ENCODE measurements around the gene IL36B.

IL36B gene

GRCh38 chr2:113041871-113042270, 10.8 kb downstream of the IL36B start:
- in situ Hi-C loops (cut with HindIII; ENCODE audit: low sequenced_read_pairs) = no loop called here
- H3K4me3 ChIP-seq (ENCODE audit: low read depth, low read length) = no peak overlapping the region
- DNase-seq (ENCODE audit: low read depth) = no peak
- TF ChIP-seq, protein P1, sequence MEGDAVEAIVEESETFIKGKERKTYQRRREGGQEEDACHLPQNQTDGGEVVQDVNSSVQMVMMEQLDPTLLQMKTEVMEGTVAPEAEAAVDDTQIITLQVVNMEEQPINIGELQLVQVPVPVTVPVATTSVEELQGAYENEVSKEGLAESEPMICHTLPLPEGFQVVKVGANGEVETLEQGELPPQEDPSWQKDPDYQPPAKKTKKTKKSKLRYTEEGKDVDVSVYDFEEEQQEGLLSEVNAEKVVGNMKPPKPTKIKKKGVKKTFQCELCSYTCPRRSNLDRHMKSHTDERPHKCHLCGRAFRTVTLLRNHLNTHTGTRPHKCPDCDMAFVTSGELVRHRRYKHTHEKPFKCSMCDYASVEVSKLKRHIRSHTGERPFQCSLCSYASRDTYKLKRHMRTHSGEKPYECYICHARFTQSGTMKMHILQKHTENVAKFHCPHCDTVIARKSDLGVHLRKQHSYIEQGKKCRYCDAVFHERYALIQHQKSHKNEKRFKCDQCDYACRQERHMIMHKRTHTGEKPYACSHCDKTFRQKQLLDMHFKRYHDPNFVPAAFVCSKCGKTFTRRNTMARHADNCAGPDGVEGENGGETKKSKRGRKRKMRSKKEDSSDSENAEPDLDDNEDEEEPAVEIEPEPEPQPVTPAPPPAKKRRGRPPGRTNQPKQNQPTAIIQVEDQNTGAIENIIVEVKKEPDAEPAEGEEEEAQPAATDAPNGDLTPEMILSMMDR (IDR thresholded peaks at IDR 0.05; ENCODE audit: low read depth, low read length, missing control alignments) = no peak

DNA sequence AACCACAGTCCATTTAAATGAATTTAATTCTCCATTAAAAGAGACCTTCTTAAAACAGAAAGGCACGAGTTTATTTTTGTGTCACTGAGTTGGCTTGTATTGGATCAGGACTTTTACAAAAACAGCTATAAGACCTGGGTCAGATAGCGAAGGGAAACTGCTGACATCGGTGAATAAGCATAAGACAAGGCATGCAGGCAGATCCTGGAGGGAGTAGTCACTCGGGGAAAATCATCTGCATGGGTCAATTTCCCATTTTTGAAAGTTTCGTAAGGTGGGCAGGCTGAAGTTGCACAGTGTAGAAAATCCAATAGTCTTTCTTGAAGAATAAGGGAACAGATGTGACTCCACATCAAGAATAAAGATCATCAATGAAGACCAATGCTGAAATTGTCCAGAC, 12.9 kb downstream of the IL36B start:
- no peak overlapping the region for H3K4me3 ChIP-seq (ENCODE audit: low read depth, low read length)
- TF ChIP-seq, protein P1 (IDR thresholded peaks at IDR 0.05; ENCODE audit: low read depth, low read length, missing control alignments) = no peak
- DNase-seq (ENCODE audit: low read depth) = no peak
- in situ Hi-C loops (cut with HindIII; ENCODE audit: low sequenced_read_pairs) = no loop called here

- TF ChIP-seq, protein P1 (IDR thresholded peaks at IDR 0.05; ENCODE audit: low read depth, low read length, missing control alignments) = no peak
- DNase-seq (ENCODE audit: low read depth) = no peak
- H3K4me3 ChIP-seq (ENCODE audit: low read depth, low read length) = no peak overlapping the region
- in situ Hi-C loops (cut with HindIII; ENCODE audit: low sequenced_read_pairs) = no loop called here
Measured at GRCh38 chr2:113039158-113039557, 13.5 kb downstream of the IL36B start.

- in situ Hi-C loops (cut with HindIII; ENCODE audit: low sequenced_read_pairs) = no loop called here
- TF ChIP-seq, protein P1 (IDR thresholded peaks at IDR 0.05; ENCODE audit: low read depth, low read length, missing control alignments) = no peak
- DNase-seq (ENCODE audit: low read depth) = no peak
- no peak overlapping the region for H3K4me3 ChIP-seq (ENCODE audit: low read depth, low read length)
Measured at GRCh38 chr2:113038291-113038690, 14.4 kb downstream of the IL36B start.

GRCh38 chr2:113036763-113037162, 15.9 kb downstream of the IL36B start:
- no peak overlapping the region for H3K4me3 ChIP-seq (ENCODE audit: low read depth, low read length)
- in situ Hi-C loops (cut with HindIII; ENCODE audit: low sequenced_read_pairs) = no loop called here
- no peak for DNase-seq (ENCODE audit: low read depth)
- TF ChIP-seq, protein P1 (IDR thresholded peaks at IDR 0.05; ENCODE audit: low read depth, low read length, missing control alignments) = no peak

DNA sequence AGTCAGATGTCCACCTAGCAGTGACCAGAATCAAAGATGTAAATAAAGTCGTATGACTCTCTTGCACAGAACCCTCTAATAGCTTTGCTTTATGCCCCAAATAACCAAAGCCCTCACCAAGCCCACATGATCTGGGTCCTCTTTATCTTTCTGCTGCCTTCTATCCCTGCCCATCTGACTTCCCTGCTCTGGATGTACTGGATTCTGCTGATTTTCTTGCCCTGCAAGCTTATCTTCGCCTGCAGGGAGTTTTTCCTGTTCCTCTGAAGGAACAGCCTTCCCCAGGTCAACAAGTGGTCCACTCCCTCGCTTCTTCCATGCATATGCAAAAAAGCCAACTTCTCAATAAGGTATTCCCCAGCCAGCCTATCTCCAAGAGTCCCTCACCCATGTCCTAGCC, 18.7 kb downstream of the IL36B start:
- TF ChIP-seq, protein P1 (IDR thresholded peaks at IDR 0.05; ENCODE audit: low read depth, low read length, missing control alignments) = no peak
- H3K4me3 ChIP-seq (ENCODE audit: low read depth, low read length) = no peak overlapping the region
- in situ Hi-C loops (cut with HindIII; ENCODE audit: low sequenced_read_pairs) = no loop called here
- no peak for DNase-seq (ENCODE audit: low read depth)

DNA sequence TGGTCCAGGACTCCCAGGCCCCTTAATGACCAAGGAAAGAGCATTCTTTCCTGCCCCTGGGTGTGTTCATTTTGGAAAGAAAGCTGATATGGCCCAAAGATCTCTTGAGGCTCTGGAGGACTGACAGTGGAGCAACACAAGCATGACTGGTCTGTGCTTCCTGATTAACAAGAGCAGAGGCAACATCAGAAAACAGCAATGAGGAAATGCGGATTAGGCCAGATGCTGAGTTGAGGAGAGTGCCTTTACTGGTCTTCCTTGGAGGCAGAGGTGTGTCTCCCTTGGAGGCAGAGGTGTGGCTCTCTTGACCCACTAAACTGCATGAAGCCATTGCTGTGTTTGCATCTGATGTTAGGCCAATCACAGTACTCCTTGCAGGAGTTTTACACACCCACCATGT, 19.9 kb downstream of the IL36B start:
- in situ Hi-C loops (cut with HindIII; ENCODE audit: low sequenced_read_pairs) = no loop called here
- no peak overlapping the region for H3K4me3 ChIP-seq (ENCODE audit: low read depth, low read length)
- TF ChIP-seq, protein P1 (IDR thresholded peaks at IDR 0.05; ENCODE audit: low read depth, low read length, missing control alignments) = no peak
- DNase-seq (ENCODE audit: low read depth) = no peak

All from astrocyte of the cerebellum (primary cell).